HG03460 (cell line): Measurements from ENCODE around the gene ZNF670.
A peak's percentile ranks its signal among the peaks of the same experiment; 100 is the strongest.

Source experiments
- ATAC-seq: cut with Tn5 transposase; IDR thresholded peaks from one replicate; pipeline ENCODE4 v1.9.1; 2021; ENCODE audit not compliant: unreplicated experiment

ZNF670 gene

DNA sequence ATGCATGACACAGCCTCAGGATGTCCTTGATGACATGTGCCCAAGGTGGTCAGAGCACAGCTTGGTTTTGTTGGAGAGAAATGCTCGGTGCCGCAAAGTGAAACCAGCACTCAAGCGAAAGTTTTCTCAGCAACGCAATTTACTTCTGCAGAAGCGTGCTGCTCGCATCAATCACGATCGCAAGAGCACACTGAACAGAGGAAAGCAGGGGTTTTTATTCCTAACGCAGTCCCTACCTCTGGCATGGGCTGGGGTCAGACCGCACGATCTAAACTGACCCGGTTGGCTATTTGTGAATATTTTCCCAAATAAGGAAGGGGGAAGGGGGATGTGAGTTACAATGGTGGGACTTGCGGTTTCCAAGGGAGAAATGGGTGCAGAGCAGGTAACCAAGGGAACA, 26.4 kb upstream of the ZNF670 start:
- no peak for ATAC-seq

DNA sequence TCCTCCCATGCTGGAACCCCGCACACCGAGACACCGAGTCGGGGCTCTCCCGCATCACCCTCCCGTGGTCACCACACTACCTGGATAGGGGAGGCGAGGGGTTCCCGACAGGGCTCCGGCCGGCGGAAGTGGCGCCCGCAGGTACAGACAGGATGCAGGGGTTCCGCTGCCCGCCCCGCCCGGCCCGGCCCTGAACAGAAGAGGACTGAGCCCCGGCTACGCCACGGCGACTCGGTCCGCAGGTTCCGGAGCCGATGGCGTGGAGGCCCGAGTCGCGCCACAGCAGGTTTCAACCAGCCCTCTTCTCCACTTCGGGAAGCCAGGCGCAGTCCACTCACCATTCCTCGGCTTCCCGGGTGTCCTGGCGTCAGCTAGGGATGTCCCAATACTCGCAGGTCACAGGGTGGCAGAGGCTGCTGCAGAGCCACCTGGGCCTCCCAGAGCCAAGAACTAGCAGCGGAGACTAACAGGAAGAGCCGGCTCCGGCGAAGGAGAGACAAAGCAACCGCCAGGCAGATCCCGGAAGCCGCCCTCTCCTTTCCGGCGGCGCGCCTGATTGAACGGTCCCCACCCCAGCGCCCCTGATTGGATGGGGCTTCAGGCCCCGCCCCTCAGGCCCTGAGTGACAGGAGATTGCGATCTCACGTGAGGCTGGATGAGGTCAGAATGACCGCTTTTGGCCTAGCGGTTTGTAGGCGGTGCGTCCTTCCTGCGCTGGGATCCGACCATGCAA, 25.4 kb upstream of the ZNF670 start, which contains the start of gene ZNF669:
ZNF669 (minus strand) TSS at position 498 of the 733 bp plus-strand sequence; CDS start at position 341, 157 bp downstream.
- ATAC-seq = peak; percentile 99

DNA sequence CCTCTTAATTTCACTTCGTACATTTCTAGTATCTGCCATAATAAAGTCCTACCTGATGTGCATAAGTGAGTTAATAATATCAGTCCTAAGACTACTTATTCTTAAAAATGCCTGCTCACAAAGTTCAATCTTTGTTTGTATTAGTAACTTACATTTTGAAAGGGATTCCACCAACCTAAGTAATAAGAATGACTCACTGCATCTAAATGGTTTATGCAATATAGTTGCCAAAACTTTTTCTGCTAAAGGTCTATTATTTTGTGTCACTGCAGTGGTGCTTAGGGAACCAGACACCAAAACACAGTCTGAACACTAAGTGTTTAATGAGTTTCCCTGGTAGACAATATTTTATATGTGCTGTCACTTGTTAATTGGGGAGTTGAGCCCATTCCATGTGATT, 23.8 kb upstream of the ZNF670 start:
- no peak for ATAC-seq

DNA sequence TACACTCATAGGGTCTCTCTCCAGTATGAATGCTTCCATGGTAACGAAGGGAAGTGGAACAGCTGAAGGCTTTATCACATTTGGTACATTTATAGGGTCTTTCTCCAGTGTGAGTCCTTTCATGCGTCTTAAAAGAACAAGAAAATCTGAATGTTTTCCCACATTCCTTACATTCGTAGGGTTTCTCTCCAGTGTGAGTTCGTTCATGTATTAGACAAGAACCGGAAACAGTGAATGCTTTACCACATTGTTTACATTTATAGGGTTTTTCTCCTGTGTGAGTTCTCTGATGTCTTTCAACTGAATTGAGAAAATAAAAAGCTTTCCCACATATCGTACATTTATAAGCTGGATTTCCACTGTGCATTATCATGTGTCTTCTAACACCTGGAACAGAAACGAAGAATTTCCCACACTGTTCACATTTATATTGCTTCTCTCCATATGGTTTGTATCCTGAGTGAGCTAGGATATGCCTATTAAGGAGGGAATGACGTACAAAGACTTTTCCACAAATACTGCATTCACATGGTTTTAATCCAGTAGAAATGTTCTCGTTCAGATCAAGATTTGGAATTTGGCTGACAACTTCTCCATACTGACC, 22.2 kb upstream of the ZNF670 start:
- ATAC-seq = no peak

DNA sequence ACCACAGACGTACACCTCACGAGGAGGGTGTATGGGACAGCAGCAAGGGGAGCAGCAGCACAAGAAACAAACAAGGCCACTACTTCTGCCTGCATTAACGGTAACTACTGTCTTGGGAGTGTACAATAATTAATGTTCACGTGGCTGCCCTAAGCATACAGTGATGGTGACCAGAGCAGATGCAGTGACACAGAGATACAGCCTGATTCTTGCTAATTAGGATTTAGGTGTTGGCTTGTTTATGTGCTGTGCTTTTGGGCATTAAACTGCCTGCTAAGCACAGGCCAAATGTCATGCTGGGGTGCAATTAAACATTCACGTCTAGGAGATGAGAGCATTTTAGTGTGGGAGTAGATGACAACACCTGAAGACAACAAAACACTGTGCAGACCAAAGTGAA, 18.3 kb upstream of the ZNF670 start:
- no peak for ATAC-seq

DNA sequence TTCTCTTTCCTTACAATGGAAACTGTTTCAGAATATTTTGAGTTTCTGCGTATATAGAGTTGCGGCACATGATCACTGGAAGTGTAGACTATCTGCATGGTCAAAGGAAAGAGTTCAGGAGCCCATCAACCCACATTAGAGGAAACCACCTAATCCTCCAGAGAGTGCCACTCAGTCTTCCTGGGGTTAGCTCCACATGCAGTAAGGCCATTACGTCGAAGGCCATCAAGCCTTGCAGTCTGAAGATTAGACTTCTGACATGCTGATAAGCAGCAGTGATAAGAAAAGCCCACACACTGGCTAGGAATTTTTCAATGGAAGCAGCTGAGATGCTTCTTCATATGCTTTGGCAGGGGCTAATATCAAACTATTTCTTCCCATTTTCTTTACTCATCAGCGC, 17.9 kb upstream of the ZNF670 start:
- ATAC-seq = no peak

DNA sequence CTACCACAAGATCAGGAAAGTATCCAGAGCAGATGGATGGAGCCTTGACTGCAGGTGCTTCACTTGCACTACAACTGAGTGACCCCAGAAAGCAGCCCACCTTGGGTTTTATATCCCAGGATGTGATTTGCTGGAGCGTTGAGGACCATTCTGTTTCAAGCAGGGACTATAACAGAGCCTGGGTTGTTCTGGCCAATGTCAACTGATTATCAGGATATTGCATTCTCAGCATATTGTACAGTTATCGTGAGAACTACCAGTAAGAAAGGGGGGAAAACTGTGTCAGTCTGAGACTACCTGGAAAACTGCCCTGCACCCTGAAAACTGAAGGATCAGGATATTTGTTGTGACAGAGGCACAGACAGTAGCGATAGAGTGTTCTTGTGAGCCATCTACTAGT, 17.5 kb upstream of the ZNF670 start:
- no peak for ATAC-seq

DNA sequence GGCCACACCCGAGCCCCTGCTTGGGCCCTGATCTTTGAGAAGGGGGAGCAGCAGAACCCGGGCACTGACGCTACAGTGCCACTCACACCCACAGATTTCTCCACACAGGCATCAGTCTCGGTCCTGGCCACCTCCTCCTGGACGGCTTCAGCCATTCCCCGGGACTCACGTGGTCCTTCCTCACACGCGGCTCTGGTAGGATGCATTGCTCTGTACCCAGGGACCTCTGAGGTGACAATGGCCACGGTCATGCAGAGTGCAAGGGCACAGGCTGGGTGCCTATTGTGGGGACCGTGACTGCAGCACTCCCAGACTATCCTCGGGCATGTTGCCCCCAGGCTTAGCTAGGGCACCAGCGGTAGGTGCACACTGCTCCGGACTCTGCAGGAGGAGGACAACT, 11.8 kb upstream of the ZNF670 start:
- no peak for ATAC-seq

DNA sequence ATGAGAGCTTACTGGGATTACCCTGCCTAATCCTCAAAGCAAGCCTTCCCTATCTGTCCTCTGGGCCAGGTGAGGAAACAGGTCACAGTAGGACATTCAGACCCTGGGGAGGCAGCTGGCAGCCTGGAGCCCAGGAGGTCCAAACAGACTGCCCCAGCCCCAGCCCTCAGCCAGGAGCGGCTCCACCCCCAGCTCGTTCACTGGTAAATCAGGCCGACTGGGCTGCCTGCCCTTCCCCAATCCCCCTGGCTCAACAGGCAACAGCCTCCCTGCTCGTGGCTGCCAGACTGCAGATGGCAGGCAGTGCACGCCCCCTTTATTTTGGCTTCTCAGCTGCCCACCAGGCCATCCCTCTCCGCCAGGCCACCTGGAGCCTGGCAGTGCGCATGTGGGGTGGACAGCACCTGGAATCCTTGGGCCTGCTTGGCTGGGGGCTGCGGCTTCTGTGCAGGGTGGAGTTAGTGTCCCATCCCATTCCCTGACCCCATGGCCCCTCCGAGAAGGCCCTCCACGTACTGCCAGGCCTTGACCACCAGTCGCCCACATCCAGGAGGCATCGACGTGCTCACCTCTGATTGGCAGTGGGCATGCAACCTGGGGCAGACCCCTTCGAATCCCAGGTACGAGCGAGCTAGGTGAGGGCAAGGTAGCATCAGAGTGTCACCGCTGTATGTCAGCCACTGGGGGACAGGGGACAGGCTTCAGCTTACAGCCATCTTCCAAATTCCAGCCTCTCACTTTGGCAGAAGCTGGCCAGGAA, 11.2 kb upstream of the ZNF670 start:
- no peak for ATAC-seq

DNA sequence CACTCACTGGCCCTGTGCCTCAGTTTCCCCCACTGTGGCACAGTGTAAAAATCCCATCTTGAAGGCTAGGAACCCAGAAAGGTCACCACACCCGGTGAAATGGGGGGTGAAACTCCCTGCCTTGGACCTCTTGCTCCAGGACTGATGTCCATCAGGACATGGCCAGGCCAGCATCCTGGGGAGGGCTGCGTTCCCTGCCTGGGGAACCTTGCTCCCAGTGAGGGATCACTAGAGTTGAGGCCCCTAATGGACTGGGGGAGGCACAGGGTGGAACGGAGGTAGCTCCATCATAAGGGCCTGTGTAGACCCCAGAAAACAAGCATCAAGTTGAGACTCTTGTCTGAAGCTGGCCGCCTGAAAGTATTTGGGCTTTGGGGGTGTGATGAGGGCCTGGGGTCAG, 10.4 kb upstream of the ZNF670 start:
- ATAC-seq = no peak

DNA sequence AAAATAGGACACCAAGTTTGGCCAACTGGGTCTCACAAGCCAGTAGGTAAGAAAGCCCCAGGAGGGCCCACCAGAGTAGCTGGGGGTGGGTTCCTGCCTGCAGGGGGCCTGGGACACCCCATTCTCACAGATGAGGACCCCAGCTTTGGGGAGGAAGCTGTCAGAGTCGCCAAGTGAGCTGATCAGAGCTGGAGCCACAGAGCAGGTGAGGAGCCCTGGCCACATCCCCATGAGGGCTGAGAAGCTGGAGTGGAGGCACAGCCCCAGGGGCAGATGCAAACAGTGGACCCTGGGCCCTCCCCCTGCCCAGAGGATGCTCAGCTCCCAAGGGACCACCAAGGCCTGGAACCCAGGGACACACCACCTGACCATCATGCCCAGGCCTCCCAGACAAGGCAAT, 8.6 kb upstream of the ZNF670 start:
- no peak for ATAC-seq

DNA sequence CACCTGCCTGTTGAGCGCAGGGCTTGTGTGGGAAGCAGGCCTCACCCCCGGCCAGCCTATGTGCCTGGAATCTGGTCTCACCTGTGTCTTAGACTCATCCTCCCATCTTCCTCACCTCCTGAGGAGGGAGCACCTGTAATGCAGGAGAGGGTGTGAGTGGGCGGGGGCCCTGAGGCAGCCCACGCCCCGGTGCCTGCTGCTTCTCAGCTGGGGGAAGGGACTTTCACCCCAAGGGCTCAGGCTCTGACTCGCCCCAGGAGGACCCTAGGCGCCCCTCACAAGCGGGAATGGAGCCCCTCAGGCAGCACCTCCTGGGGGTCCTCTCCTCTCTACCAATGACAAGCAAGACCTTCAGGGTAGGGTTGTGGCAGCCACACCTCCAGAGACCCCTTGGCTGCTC, 6.7 kb upstream of the ZNF670 start:
- ATAC-seq = no peak

DNA sequence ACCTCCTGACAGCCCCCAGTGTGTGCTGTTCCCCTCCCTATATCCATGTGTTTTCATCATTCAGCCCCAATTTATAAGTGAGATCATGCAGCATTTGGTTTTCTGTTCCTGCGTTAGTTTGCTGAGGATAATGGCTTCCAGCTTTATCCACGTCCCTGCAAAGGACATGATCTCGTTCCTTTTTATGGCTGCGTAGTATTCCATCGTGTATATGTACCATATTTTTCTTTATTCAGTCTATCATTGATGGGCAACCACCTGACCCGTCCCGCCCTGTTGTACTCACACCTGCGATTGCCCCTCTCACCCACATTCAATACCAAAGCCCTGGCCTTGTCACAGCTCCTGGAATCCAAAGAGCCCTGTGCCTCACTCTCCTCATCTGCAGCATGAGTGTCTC, 6.2 kb upstream of the ZNF670 start:
- no peak for ATAC-seq

DNA sequence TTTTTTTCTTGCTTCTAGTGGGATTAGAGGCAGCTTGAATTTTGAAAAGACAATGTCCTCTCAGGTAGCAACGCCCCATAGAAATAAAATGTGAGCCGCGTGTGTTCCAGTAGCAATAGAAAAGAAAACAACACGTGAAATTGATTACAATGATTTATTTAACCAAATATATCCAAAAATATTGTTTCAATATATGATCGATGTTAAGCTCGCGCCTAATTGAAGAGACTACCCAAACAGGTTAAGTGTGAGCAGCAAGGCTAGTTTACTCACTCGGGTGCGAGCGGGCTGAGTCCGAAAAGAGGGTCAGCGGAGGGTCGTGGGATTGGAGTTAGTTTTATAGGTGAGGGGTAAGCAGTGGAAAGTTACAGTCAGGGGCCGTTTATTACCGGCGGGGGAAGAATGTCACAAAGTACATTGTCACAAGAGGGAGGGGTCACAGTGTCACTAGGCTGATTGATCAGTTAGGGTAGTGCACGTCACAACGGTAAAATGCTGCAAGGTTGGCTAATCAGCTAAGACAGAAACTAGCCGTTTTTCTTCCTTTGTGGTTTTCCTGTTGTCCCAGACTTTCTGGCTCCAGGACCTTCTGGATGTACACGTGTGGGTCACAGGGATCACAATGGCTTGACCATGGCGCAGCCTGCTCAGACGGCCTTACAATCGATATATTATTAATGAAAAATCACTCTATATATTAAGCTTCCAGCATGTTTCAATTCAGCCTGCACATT, 697 bp upstream of the ZNF670 start:
- no peak for ATAC-seq

DNA sequence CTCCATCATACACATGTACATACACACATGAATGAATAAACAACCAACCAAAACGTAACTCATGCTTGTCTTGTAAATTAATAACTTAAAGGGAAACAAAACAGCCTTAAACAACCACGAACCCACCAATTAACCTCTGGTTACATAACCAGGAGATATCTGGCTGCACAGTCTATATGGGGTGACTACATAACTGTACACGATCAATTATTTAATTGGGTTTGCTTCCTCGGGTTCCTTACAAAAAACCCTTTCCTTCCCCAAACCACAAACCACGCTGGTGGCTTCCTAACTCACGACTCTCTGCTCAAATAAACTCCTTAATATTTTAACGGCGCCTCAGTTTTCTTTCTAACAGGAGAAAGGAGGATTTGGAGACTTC, 744 bp downstream of the ZNF670 start:
- peak; percentile 26 for ATAC-seq

DNA sequence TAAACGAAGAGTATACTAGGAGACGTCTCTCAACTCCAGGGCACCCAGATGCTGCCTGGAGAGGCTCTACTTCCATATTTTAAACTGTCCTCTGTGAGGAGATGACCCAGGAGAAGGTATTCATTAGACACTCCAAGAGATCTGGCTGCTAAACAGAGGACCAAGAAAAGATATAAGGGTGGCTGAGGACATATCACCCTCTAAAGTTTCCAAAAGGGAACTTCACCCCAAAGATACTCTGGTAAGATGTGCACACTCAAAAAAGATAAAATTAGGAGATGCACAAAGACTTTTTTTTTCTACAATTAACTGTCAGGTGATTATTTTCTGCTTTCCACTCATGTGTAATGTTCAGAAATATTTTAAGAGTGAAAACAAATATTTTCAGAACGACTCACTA, 1.4 kb downstream of the ZNF670 start:
- no peak for ATAC-seq

DNA sequence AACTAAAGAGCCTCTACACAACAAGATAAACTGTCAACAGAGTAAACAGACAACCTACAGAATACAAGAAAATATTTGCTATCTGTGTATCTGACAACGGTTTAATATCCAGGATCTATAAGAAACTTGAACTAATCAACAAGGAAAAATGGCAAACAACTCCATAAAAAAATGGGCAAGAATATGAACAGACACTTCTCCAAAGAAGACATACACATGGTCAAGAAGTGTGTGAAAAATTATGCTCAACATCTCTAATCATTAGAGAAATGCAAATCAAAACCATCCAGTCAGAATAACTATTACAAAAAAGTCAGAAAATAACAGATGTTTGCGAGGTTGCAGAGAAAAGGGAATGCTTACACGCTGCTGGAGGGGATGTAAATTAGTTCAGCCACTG, 8.0 kb downstream of the ZNF670 start:
- no peak for ATAC-seq

DNA sequence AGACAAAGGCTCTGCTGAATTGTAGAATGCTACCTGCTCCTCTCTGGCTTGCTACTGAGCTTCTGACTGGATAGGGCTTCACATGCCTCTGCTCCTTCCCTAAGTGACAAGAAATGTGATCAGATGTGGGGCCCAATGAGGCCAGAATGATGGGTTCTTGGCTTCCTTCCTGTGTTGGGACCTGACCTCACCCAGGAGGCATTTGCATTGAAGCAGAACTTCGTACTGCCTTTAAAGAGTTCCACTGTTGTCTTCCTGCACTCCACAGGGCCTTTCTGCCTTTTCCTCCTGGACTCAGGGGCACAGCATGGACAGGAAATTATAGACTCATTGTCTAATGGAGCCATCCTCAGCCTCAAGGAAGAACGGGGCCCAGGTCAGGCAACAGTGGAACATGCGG, 14.3 kb downstream of the ZNF670 start:
- ATAC-seq = no peak

DNA sequence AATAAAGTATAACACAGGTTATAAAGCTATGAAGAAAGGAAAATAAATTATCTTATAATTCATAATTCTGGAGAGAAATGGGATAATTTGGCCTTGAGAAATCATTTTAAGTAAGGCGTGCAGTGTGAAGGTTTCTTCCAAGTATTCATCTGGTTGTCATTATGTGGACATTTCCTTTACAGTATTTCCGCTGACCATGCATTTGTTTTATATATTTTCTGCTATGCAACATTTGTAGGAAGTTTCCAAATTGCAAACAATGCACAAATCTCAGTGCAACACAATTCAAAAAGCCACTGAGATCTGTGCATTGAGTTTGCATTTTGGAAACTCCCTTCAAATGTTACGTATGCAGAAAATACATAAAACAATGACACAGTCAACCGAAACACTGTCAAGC, 17.8 kb downstream of the ZNF670 start:
- ATAC-seq = no peak

DNA sequence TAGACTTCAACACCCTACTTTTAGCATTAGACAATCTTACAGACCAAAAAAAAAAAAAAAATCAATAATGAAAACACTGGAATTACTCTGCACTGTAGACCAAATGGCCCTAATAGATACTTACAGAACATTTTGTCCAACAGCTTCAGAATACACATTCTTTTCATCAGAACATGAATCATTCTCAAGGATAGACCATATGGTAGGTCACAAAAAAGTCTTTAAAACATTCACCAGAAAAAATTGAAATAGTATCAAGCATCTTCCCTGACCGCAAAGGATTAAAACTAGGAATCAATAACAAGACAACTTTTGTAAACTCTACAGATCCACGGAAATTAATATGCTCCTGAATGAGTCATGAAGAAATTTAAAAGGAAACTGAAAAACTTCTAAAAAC, 22.5 kb downstream of the ZNF670 start:
- ATAC-seq = no peak

DNA sequence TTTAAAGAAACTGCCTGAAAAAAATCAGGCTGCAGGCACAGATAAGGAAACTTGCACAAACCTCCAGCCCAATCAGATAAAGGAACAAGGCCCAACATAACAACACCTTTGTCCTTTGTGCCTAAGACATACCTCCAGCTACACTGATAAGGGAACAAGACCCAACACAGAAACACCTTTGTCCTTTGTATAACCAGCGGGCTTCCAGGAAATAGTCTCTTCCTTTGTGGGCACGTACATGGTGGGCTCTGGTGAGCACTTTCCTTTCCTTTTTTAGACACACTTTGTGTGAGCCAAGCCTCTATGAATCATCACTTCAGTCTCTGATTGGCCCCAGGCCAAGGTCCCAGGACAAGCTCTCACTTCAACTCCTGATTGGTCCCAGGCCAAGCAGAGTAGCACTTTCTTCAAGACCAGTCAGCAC, 23.6 kb downstream of the ZNF670 start:
- no peak for ATAC-seq

DNA sequence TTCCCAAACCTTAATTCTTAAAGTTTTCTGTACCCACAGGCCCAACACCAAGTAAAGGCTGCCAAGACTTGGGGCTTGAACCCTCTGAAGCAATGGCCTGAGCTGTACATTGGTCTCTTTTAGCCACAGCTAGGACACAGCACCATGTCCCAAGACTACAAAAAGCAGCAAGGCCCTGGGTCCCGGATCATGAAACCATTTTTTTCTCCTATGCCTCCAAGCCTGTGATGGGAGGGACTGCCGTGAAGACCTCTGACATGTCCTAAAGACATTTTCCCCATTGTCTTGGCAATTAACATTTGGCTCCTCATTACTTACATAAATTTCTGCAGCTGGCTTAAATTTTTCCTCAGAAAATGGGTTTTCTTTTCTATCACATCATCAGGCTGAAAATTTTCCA, 30.9 kb downstream of the ZNF670 start:
- no peak for ATAC-seq
